Spleen (tissue), 11 donors: ENCODE data around the gene PRKAB1. TPM values are rescaled to one million over a fixed set of nuclear protein-coding genes. Genes with fewer than 3 reads are reported as not detected.

Source experiments
- DNase-seq: peaks from one replicate; pipeline ENCODE4 v3.0.0-alpha.2; 2020
- H3K27ac ChIP-seq, 8 donors: fragments of 200-600 bp; sonication (generic) in 7 of 8; 1 replicate in 4 of 8; 2 replicates in 4 of 8; pipeline versions ENCODE4 v1.5.0 to v1.8.0; 2016 to 2021; ENCODE audit warnings: inconsistent platforms in 4 of 8, mild to moderate bottlenecking in 4 of 8, moderate library complexity in 1 of 8
- H3K27me3 ChIP-seq, 7 donors: fragments of 200-600 bp; sonication (generic) in 6 of 7; replicated peaks in 1 of 7; 1 replicate in 4 of 7; 2 replicates in 3 of 7; pipeline versions ENCODE4 v1.5.0 to v1.8.0; 2016 to 2021; ENCODE audit warnings: inconsistent platforms in 3 of 7, mild to moderate bottlenecking in 1 of 7
- H3K36me3 ChIP-seq, 6 donors: fragments of 200-600 bp; sonication (generic) in 5 of 6; 1 replicate in 4 of 6; 2 replicates in 2 of 6; pipeline versions ENCODE4 v1.5.0 to v1.8.0; 2016 to 2021; ENCODE audit warnings: inconsistent platforms in 2 of 6
- H3K4me1 ChIP-seq, 6 donors: fragments of 200-600 bp; sonication (generic) in 5 of 6; 1 replicate in 3 of 6; 2 replicates in 3 of 6; pipeline versions ENCODE4 v1.5.0 to v1.8.0; 2016 to 2021; ENCODE audit warnings: inconsistent platforms in 3 of 6
- H3K4me3 ChIP-seq, 8 donors: fragments of 200-600 bp; sonication (generic) in 7 of 8; 1 replicate in 4 of 8; 2 replicates in 4 of 8; pipeline versions ENCODE4 v1.5.0 to v1.8.0; 2016 to 2021; ENCODE audit warnings: inconsistent platforms in 4 of 8, mild to moderate bottlenecking in 4 of 8, moderate library complexity in 2 of 8
- H3K9me3 ChIP-seq, 8 donors: fragments of 200-600 bp; sonication (generic) in 7 of 8; 1 replicate in 4 of 8; 2 replicates in 4 of 8; pipeline versions ENCODE4 v1.5.0 to v1.8.0; 2016 to 2021; ENCODE audit warnings: inconsistent platforms in 4 of 8
- CTCF ChIP-seq, 11 experiments: fragments of 200-600 bp in 7 of 11; fragments of 450-650 bp in 4 of 11; sonication (generic) in 4 of 11; IDR thresholded peaks in 8 of 11; conservative IDR thresholded peaks in 3 of 11; 1 replicate in 7 of 11; 2 replicates in 4 of 11; pipeline versions ENCODE4 v1.4.0 to v1.8.0; 2016 to 2021; ENCODE audit warnings: antibody characterized with exemption in 11 of 11, inconsistent platforms in 4 of 11, mild to moderate bottlenecking in 1 of 11
- POLR2A ChIP-seq, 3 donors: fragments of 450-650 bp; IDR thresholded peaks; one replicate each; pipeline ENCODE4 v1.5.1; 2017; ENCODE audit warnings: antibody characterized with exemption in 3 of 3, mild to moderate bottlenecking in 1 of 3
- POLR2AphosphoS5 ChIP-seq, 3 donors: sonication (generic); formaldehyde crosslinking; IDR thresholded peaks; one replicate each; pipeline ENCODE4 v1.5.1; 2017; ENCODE audit warnings: antibody characterized with exemption in 3 of 3
- WGBS, 5 donors: extraction: QIAGEN DNeasy Blood & Tissue Kit in 3 of 5; methylation state at CpG; one replicate each; pipeline versions ENCODE4 v1.1.5 to v1.1.7; 2013 to 2018; 5-methylcytosine and 5-hydroxymethylcytosine counted together
- intact Hi-C: fragments of 100-400 bp; cut with DNase I; formaldehyde crosslinking; loops from one replicate; pipeline ENCODE4 v1.15.0; 2023; ENCODE audit warnings: low total_unique reads
- polyA plus RNA-seq, 3 donors: library from polyadenylated mRNA; stranded (reverse); fragments of 200-250 nt; gene quantifications; one replicate each; pipeline ENCODE4 v1.2.1, GENCODE V29; 2013
- total RNA-seq, 7 donors: library from RNA; depleted of rRNA in 3 of 7; stranded (reverse); fragments of >200 nt in 3 of 7; fragmentation: NEBNext Ultra II Directional in 4 of 7; extraction: Animal tissue kit (Norgen Biotek cat#: 25700) in 4 of 7; gene quantifications; one replicate each; pipeline versions ENCODE4 v1.1.0 to v1.2.1, GENCODE V29; 2016 to 2021
- donor health status: healthy with polysubstance abuse.
- donor health status: DM: no; HTN: no; CAD: no; lungs with moderate emphysema.
- donor health status: DM: no; HTN: no; CAD: no.
- donor health status: Bipolar disorder and iron deficiency.
- donor health status: healthy.
- donor health status: DM: no; HTN: no; CAD: no.
- donor health status: DM: yes; HTN: yes; CAD: no.

PRKAB1 gene
- total and polyA plus RNA-seq, 10 donors: 28.3 to 69.2 (median 42.5) TPM

GRCh38 chr12:119684711-119685369 lies 16.9 kb downstream of the PRKAB1 start:
- no peak overlapping the region for H3K4me3 ChIP-seq
- no peak for TF ChIP-seq POLR2A (IDR thresholded peaks at IDR 0.05)
- no peak overlapping the region for H3K27ac ChIP-seq
- peaks cover 0 to 58% (median 24%) of the 10 kb centered on the region in 6 donors for H3K36me3 ChIP-seq
- intact Hi-C loops: no loop called here
- H3K27me3 ChIP-seq: no peaks in the 10 kb centered on the region
- peaks cover 0 to 43% (median 23%) of the 10 kb centered on the region in 6 donors for H3K4me1 ChIP-seq
- no peak for DNase-seq
- WGBS, 5 donors: 86 to 97% (median 90%) methylated on average over 10 of the region's 10 CpGs
- no peaks in the 10 kb centered on the region for H3K9me3 ChIP-seq

- Histone ChIP-seq H3K27me3 (no peaks in the 10 kb centered on the region), H3K27ac (no peak overlapping the region), H3K36me3 (peaks cover 0 to 58% (median 19%) of the 10 kb centered on the region in 6 donors), H3K9me3 (no peaks in the 10 kb centered on the region), H3K4me3 (no peak overlapping the region), H3K4me1 (peaks cover 0 to 39% (median 21%) of the 10 kb centered on the region in 6 donors)
- no peak for DNase-seq
- 88 to 96% (median 92%) methylated on average over 4 of the region's 4 CpGs for WGBS, 5 donors
- intact Hi-C loops: no loop called here
- TF ChIP-seq POLR2A (IDR thresholded peaks at IDR 0.05) (no peak), CTCF (IDR thresholded peaks at IDR 0.05 in 8 of 11, conservative IDR thresholded peaks at IDR 0.05 in 3 of 11) (no peak), POLR2AphosphoS5 (IDR thresholded peaks at IDR 0.05) (no peak)
Observed at GRCh38 chr12:119685375-119685774, 17.4 kb downstream of the PRKAB1 start.

- TF ChIP-seq CTCF (IDR thresholded peaks at IDR 0.05 in 8 of 11, conservative IDR thresholded peaks at IDR 0.05 in 3 of 11) (no peak), POLR2A (IDR thresholded peaks at IDR 0.05) (no peak), POLR2AphosphoS5 (IDR thresholded peaks at IDR 0.05) (no peak)
- DNase-seq: no peak
Observed at GRCh38 chr12:119686355-119686754, 18.4 kb downstream of the PRKAB1 start.

GRCh38 chr12:119686776-119687175 lies 18.8 kb downstream of the PRKAB1 start:
- no peak for DNase-seq
- TF ChIP-seq POLR2AphosphoS5 (IDR thresholded peaks at IDR 0.05): no peak
- TF ChIP-seq CTCF (IDR thresholded peaks at IDR 0.05 in 8 of 11, conservative IDR thresholded peaks at IDR 0.05 in 3 of 11): no peak
- TF ChIP-seq POLR2A (IDR thresholded peaks at IDR 0.05): no peak
- WGBS, 5 donors: 93 to 97% (median 93%) methylated on average over 10 to 13 of the region's 13 CpGs
- H3K4me1 ChIP-seq: peaks cover 0 to 31% (median 16%) of the 10 kb centered on the region in 6 donors
- H3K36me3 ChIP-seq: peaks cover 0 to 56% (median 5%) of the 10 kb centered on the region in 6 donors
- no peaks in the 10 kb centered on the region for H3K9me3 ChIP-seq
- H3K27ac ChIP-seq: no peak overlapping the region
- intact Hi-C loops: no loop called here
- no peaks in the 10 kb centered on the region for H3K27me3 ChIP-seq
- H3K4me3 ChIP-seq: no peak overlapping the region

More at GRCh38 chr12:119686355-119686754, 18.4 kb downstream of the PRKAB1 start:
- no peaks in the 10 kb centered on the region for H3K27me3 ChIP-seq
- H3K27ac ChIP-seq: no peak overlapping the region
- peaks cover 0 to 33% (median 20%) of the 10 kb centered on the region in 6 donors for H3K4me1 ChIP-seq
- peaks cover 0 to 58% (median 9%) of the 10 kb centered on the region in 6 donors for H3K36me3 ChIP-seq
- intact Hi-C loops: no loop called here
- H3K4me3 ChIP-seq: no peak overlapping the region
- H3K9me3 ChIP-seq: no peaks in the 10 kb centered on the region
- WGBS, 5 donors: 83 to 92% (median 88%) methylated on average over 11 to 12 of the region's 12 CpGs
